AG09309 (cell line): ENCODE results near the gene TERC.

ENCODE experiments used
- DNase-seq: peaks from one replicate; pipeline ENCODE4 v3.0.0-alpha.2; 2010; ENCODE audit warnings: low read depth
- H3K4me3 ChIP-seq: 2 replicates; pipeline ENCODE4 v1.5.1; 2011; ENCODE audit warnings: mild to moderate bottlenecking, low read depth, low read length, moderate library complexity; ENCODE audit not compliant: control insufficient read depth
- CTCF ChIP-seq: IDR thresholded peaks from 2 replicates; pipeline ENCODE4 v1.5.1; 2011; ENCODE audit warnings: mild to moderate bottlenecking, low read depth, low read length, inconsistent platforms; ENCODE audit not compliant: insufficient read depth, control insufficient read depth; ENCODE audit errors: missing control alignments

The TERC gene

GRCh38 chr3:169809230-169809795 lies 44.5 kb upstream of the TERC start:
- TF ChIP-seq CTCF: no peak
- DNase-seq: no peak
- H3K4me3 ChIP-seq: no peak overlapping the region

- H3K4me3 ChIP-seq: no peak overlapping the region
- no peak for DNase-seq
- no peak for TF ChIP-seq CTCF
Measured at GRCh38 chr3:169804681-169805080, 39.8 kb upstream of the TERC start.

GRCh38 chr3:169792359-169792758 lies 27.5 kb upstream of the TERC start:
- H3K4me3 ChIP-seq: no peak overlapping the region
- no peak for DNase-seq
- TF ChIP-seq CTCF: no peak

GRCh38 chr3:169790687-169791429 lies 26.0 kb upstream of the TERC start:
- H3K4me3 ChIP-seq: no peak overlapping the region
- no peak for TF ChIP-seq CTCF
- no peak for DNase-seq

GRCh38 chr3:169790219-169790618 lies 25.4 kb upstream of the TERC start:
- no peak for DNase-seq
- no peak for TF ChIP-seq CTCF

GRCh38 chr3:169787791-169788190 lies 22.9 kb upstream of the TERC start:
- H3K4me3 ChIP-seq: no peak overlapping the region
- DNase-seq: no peak
- TF ChIP-seq CTCF: no peak

More at GRCh38 chr3:169790219-169790618, 25.4 kb upstream of the TERC start:
- H3K4me3 ChIP-seq: no peak overlapping the region
